K562 (cell line): ENCODE results near the gene NFIL3. TPM values are rescaled to one million over a fixed set of nuclear protein-coding genes. Genes with fewer than 3 reads are reported as not detected.

Experiments used
- BHLHE40 ChIP-seq: IDR thresholded peaks from 2 replicates; pipeline ENCODE4 v1.6.1; 2011; ENCODE audit warnings: low read length, improper control_type of control experiment
- BRF1 ChIP-seq: IDR thresholded peaks from 3 replicates; pipeline ENCODE4 v1.6.1; 2011; ENCODE audit warnings: borderline replicate concordance, mild to moderate bottlenecking; ENCODE audit not compliant: insufficient read length; ENCODE audit errors: extremely low read depth
- CCAR2 ChIP-seq: fragments of 200-400 bp; formaldehyde crosslinking; IDR thresholded peaks from 2 replicates; pipeline ENCODE4 v1.6.1; 2017; ENCODE audit warnings: mild to moderate bottlenecking, low read depth, low read length
- CEBPG ChIP-seq, 3 experiments: fragments of 200-800 bp in 1 of 3; sonication (Bioruptor generic) in 1 of 3; sonication (generic) in 1 of 3; formaldehyde crosslinking in 1 of 3; IDR thresholded peaks in 2 of 3; conservative IDR thresholded peaks in 1 of 3; 2 replicates each; pipeline versions ENCODE4 v1.6.1 to v1.8.0; 2016 to 2022; ENCODE audit warnings: missing compliant biosample characterization in 2 of 3, missing genetic modification characterization in 2 of 3, mild to moderate bottlenecking in 1 of 3, missing genetic modification reagents in 1 of 3
- CREB1 ChIP-seq, 2 experiments: sonication (generic) in 1 of 2; formaldehyde crosslinking in 1 of 2; IDR thresholded peaks; 2 replicates each; pipeline versions ENCODE4 v1.6.1 to v1.8.0; 2012 to 2022; ENCODE audit warnings: inconsistent platforms in 1 of 2, mild to moderate bottlenecking in 1 of 2, missing genetic modification reagents in 1 of 2, moderate library complexity in 1 of 2
- CREB3L1 ChIP-seq: fragments of 450-650 bp; IDR thresholded peaks from 2 replicates; pipeline ENCODE4 v1.6.1; 2014; ENCODE audit warnings: low read depth, mild to moderate bottlenecking, moderate library complexity, borderline replicate concordance
- CREB5 ChIP-seq: fragments of 250-450 bp; sonication (Bioruptor Pico); IDR thresholded peaks from 2 replicates; pipeline ENCODE4 v1.5.0; 2020; ENCODE audit warnings: mild to moderate bottlenecking
- HMG20A ChIP-seq: fragments of 450-650 bp; formaldehyde crosslinking; conservative IDR thresholded peaks from 2 replicates; pipeline ENCODE4 v1.4.0; 2020; ENCODE audit warnings: mild to moderate bottlenecking, mixed read lengths
- ILF3 ChIP-seq: fragments of 450-650 bp; IDR thresholded peaks from 2 replicates; pipeline ENCODE4 v1.6.1; 2018; ENCODE audit warnings: antibody characterized with exemption, mild to moderate bottlenecking, moderate library complexity, borderline replicate concordance
- JUN ChIP-seq, 2 experiments: sonication (generic) in 1 of 2; formaldehyde crosslinking in 1 of 2; IDR thresholded peaks; 2 replicates each; pipeline versions ENCODE4 v1.6.1 to v1.8.0; 2012 to 2022; ENCODE audit warnings: borderline replicate concordance in 2 of 2, mild to moderate bottlenecking in 2 of 2, improper control_type of control experiment in 1 of 2, low read depth in 1 of 2, low read length in 1 of 2, missing genetic modification reagents in 1 of 2
- MAX ChIP-seq: sonication (generic); formaldehyde crosslinking; IDR thresholded peaks from 2 replicates; pipeline ENCODE4 v1.9.0; 2022; ENCODE audit warnings: mild to moderate bottlenecking, missing genetic modification reagents
- MCM3 ChIP-seq: fragments of 450-650 bp; IDR thresholded peaks from 2 replicates; pipeline ENCODE4 v1.6.1; 2016
- MYC ChIP-seq, 2 experiments: fragments of 250-450 bp in 1 of 2; sonication (Bioruptor Pico) in 1 of 2; IDR thresholded peaks; 2 replicates each; pipeline versions ENCODE4 v1.5.1 to v1.6.1; 2012 to 2021; ENCODE audit warnings: low read depth in 2 of 2, borderline replicate concordance in 1 of 2, improper control_type of control experiment in 1 of 2, low read length in 1 of 2, mild to moderate bottlenecking in 1 of 2, moderate library complexity in 1 of 2
- POLR2AphosphoS2 ChIP-seq: IDR thresholded peaks from 2 replicates; pipeline ENCODE4 v1.6.1; 2012; ENCODE audit warnings: low read length, improper control_type of control experiment
- RB1 ChIP-seq: fragments of 450-650 bp; IDR thresholded peaks from 2 replicates; pipeline ENCODE4 v1.6.1; 2017; ENCODE audit warnings: low read depth, mild to moderate bottlenecking
- SMAD2 ChIP-seq: fragments of 150-350 bp; IDR thresholded peaks from 2 replicates; pipeline ENCODE4 v1.6.1; 2014; ENCODE audit warnings: low read depth, mild to moderate bottlenecking, low read length
- TBL1XR1 ChIP-seq, 2 experiments: IDR thresholded peaks; 2 replicates each; pipeline ENCODE4 v1.6.1; 2012; ENCODE audit warnings: improper control_type of control experiment in 2 of 2, low read length in 2 of 2, mild to moderate bottlenecking in 1 of 2
- THRAP3 ChIP-seq: fragments of 450-650 bp; IDR thresholded peaks from 2 replicates; pipeline ENCODE4 v1.6.1; 2016; ENCODE audit warnings: mild to moderate bottlenecking, inconsistent platforms, borderline replicate concordance
- ZFP1 ChIP-seq: fragments of 450-650 bp; formaldehyde crosslinking; IDR thresholded peaks from 2 replicates; pipeline ENCODE4 v1.4.0; 2020; ENCODE audit warnings: mild to moderate bottlenecking, mixed read lengths
- ZKSCAN3 ChIP-seq: fragments of 250-450 bp; sonication (Bioruptor Pico); IDR thresholded peaks from 2 replicates; pipeline ENCODE4 v1.4.0; 2020
- ZNF197 ChIP-seq: fragments of 200-800 bp; sonication (Bioruptor generic); IDR thresholded peaks from 2 replicates; pipeline ENCODE4 v1.6.1; 2016; ENCODE audit warnings: low read depth, missing genetic modification characterization, missing compliant biosample characterization
- ZNF780A ChIP-seq: fragments of 250-450 bp; sonication (Bioruptor Pico); IDR thresholded peaks from 2 replicates; pipeline ENCODE4 v1.5.0; 2021; ENCODE audit warnings: mild to moderate bottlenecking
- polyA plus RNA-seq, 8 experiments: library from polyadenylated mRNA; depleted of rRNA in 4 of 8; stranded (reverse) in 5 of 8; unstranded in 3 of 8; fragments of >200 nt; fragmentation: Nextera tagmentation in 2 of 8; fragmentation: Illumina TruSeq in 1 of 8; extraction: Ambion mirVana in 2 of 8; extraction: Trizol in 1 of 8; gene quantifications; 2 replicates each; pipeline versions ENCODE4 v1.2.1 to v1.2.3, GENCODE V29; 2011 to 2014; ENCODE audit warnings: inconsistent platforms in 1 of 8, missing spikeins in 1 of 8
- total RNA-seq, 7 experiments: library from RNA; depleted of rRNA in 6 of 7; stranded (reverse); fragments of >200 nt in 6 of 7; fragmentation: Illumina TruSeq in 2 of 7; extraction: Trizol in 2 of 7; gene quantifications; 2 replicates each; pipeline versions ENCODE4 v1.2.1 to v1.2.3, GENCODE V29; 2011 to 2021; ENCODE audit warnings: low replicate concordance in 1 of 7
- TF ChIP-seq, protein P1 (sequence below): sonication (generic); formaldehyde crosslinking; IDR thresholded peaks from 2 replicates; pipeline ENCODE4 v1.5.0; 2020; ENCODE audit warnings: missing genetic modification reagents

NFIL3 gene
- total and polyA plus RNA-seq, 9 of the 15 experiments (the other 6 are each of a cell fraction or from before 2014, with no cell fraction given), result 3.2 to 16.1 (median 9.3) TPM

DNA sequence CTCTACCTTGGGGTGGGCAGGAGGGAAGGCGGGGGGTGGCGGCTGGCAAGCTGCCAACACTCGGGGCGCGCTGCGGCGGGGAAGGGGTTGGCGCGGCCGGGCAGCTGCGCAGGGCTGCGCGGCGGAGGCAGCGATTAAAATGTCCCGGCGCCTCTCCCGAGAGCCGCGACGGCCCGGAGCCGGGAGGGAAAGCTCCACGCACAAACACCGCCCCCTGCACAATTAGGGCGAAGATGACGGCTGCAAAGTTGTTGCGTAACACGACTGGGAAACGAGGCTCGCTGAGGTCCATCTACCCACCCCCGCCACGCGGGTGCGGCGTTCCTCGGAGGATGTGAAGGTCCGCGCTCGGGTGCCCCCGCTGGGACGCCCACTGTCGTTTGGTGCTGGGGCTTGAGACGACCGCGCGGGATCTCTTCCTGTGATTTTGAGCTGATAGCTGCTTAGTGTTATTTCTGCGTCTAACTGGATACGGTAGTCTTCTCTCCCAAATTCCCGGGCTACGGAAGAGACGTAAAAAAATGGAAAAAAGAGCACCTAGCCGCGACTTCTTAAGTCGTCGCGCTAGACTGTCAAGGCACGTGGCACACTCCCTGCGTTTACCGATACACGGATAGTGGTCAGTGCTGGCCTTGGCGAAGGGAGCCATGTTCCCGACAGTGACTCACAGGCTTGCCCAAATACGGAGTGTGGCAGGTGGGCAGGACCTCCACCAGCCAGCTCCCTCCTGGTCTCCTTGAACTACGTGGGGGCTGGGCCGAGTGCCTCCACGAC lies 958 bp upstream of the NFIL3 start (continued):
- no peak for TF ChIP-seq CREB5 (CRISPR knock-in tag)
- TF ChIP-seq MYC (IDR thresholded peaks at IDR 0.05; ENCODE audit: low read depth, low read length), result no peak; the same call in 1 of the 2 replicates
- TF ChIP-seq MYC (CRISPR knock-in tag; IDR thresholded peaks at IDR 0.05; ENCODE audit: borderline replicate concordance, low read depth), result no peak
- no peak for TF ChIP-seq CCAR2
- TF ChIP-seq ZKSCAN3 (CRISPR knock-in tag), result no peak
- TF ChIP-seq SMAD2, result no peak
- TF ChIP-seq ILF3, result no peak
- TF ChIP-seq TBL1XR1 (IDR thresholded peaks at IDR 0.05; ENCODE audit: low read length in 2 of 2), result no peak
- TF ChIP-seq CREB3L1, result peak; percentile 40; the same call in 1 of the 2 replicates
- no peak for TF ChIP-seq JUN (IDR thresholded peaks at IDR 0.05; ENCODE audit: borderline replicate concordance, low read depth, low read length)
- TF ChIP-seq JUN (CRISPR knock-in tag; IDR thresholded peaks at IDR 0.05; ENCODE audit: borderline replicate concordance), result 0 out of 2 replicates have a peak, but pooled peaks have one; percentile 45
- TF ChIP-seq MCM3, result no peak
- TF ChIP-seq CEBPG (CRISPR knock-in tag; IDR thresholded peaks at IDR 0.05), result peak; percentile 95
- TF ChIP-seq CEBPG (tag; conservative IDR thresholded peaks at IDR 0.05 in 1 of 2, IDR thresholded peaks at IDR 0.05 in 1 of 2), result peak; percentile 96 to 98
- TF ChIP-seq ZNF780A, result no peak
- TF ChIP-seq CREB1 (IDR thresholded peaks at IDR 0.05), result peak; percentile 56
- TF ChIP-seq CREB1 (CRISPR knock-in tag; IDR thresholded peaks at IDR 0.05), result no peak
- no peak for TF ChIP-seq BHLHE40
- 0 out of 2 replicates have a peak, but pooled peaks have one; percentile 18 for TF ChIP-seq RB1
- no peak for TF ChIP-seq THRAP3
- TF ChIP-seq, protein P1, sequence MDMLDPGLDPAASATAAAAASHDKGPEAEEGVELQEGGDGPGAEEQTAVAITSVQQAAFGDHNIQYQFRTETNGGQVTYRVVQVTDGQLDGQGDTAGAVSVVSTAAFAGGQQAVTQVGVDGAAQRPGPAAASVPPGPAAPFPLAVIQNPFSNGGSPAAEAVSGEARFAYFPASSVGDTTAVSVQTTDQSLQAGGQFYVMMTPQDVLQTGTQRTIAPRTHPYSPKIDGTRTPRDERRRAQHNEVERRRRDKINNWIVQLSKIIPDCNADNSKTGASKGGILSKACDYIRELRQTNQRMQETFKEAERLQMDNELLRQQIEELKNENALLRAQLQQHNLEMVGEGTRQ (CRISPR knock-in tag), result no peak
- TF ChIP-seq MAX (CRISPR knock-in tag), result peak; percentile 80
- no peak for TF ChIP-seq POLR2AphosphoS2
- TF ChIP-seq HMG20A (CRISPR knock-in tag), result no peak
- 0 out of 2 replicates have a peak, but pooled peaks have one; percentile 50 for TF ChIP-seq ZNF197 (CRISPR knock-in tag)
- no peak for TF ChIP-seq BRF1
- no peak for TF ChIP-seq ZFP1
